ENCODE results near the gene MAB21L4.

GRCh38 chr2:240852671-240853314 is 43.2 kb downstream of the MAB21L4 start:
- TF ChIP-seq CTCF (IDR thresholded peaks at IDR 0.05): no peak
- no peak for TF ChIP-seq TP53 (CRISPR knock-in tag; IDR thresholded peaks at IDR 0.05)
- no peak for TF ChIP-seq MYC (IDR thresholded peaks at IDR 0.05; ENCODE audit: borderline replicate concordance, low read length)
- no peak for TF ChIP-seq RCOR1 (IDR thresholded peaks at IDR 0.05; ENCODE audit: low read depth, low read length)
- TF ChIP-seq JUNB (IDR thresholded peaks at IDR 0.05): no peak
- TF ChIP-seq CEBPB (IDR thresholded peaks at IDR 0.05): no peak
- TF ChIP-seq ESRRA (IDR thresholded peaks at IDR 0.05; ENCODE audit: borderline replicate concordance, low read length): no peak
- no peak for TF ChIP-seq MAX (IDR thresholded peaks at IDR 0.05)
- TF ChIP-seq GATA3 (IDR thresholded peaks at IDR 0.05; ENCODE audit: borderline replicate concordance): no peak
- TF ChIP-seq POLR2A (IDR thresholded peaks at IDR 0.05; ENCODE audit: low read length): no peak
- TF ChIP-seq SMC3 (IDR thresholded peaks at IDR 0.05): no peak
- no peak for TF ChIP-seq HDAC2 (IDR thresholded peaks at IDR 0.05)
- no peak for TF ChIP-seq FOSB (CRISPR knock-in tag; IDR thresholded peaks at IDR 0.05)

All from A549 (cell line).